Neural cell (in vitro differentiated cells): ENCODE data around the gene VPS26B.

ENCODE experiments used
- CTCF ChIP-seq: fragments of 450-650 bp; IDR thresholded peaks from 2 replicates; pipeline ENCODE4 v1.5.1; 2014; ENCODE audit warnings: antibody characterized with exemption, mild to moderate bottlenecking, moderate library complexity; ENCODE audit not compliant: poor library complexity, severe bottlenecking
- EP300 ChIP-seq: fragments of 450-650 bp; conservative IDR thresholded peaks from 2 replicates; pipeline ENCODE4 v1.6.1; 2014; ENCODE audit warnings: antibody characterized with exemption, mild to moderate bottlenecking, moderate library complexity; ENCODE audit not compliant: poor library complexity, severe bottlenecking
- EZH2 ChIP-seq: fragments of 200-600, 300-800 bp; shearing (Covaris generic), sonication (generic); IDR thresholded peaks from 2 replicates; pipeline ENCODE4 v1.6.1; 2014; ENCODE audit warnings: antibody characterized with exemption, low read length, borderline replicate concordance, mild to moderate bottlenecking; ENCODE audit not compliant: insufficient read depth, poor library complexity, severe bottlenecking
- MXI1 ChIP-seq: fragments of 450-650 bp; conservative IDR thresholded peaks from 2 replicates; pipeline ENCODE4 v1.6.1; 2014; ENCODE audit warnings: antibody characterized with exemption, mild to moderate bottlenecking; ENCODE audit not compliant: poor library complexity, severe bottlenecking
- POLR2AphosphoS5 ChIP-seq: IDR thresholded peaks from 2 replicates; pipeline ENCODE4 v1.6.1; 2012
- RAD21 ChIP-seq: fragments of 450-650 bp; conservative IDR thresholded peaks from 2 replicates; pipeline ENCODE4 v1.6.1; 2014; ENCODE audit warnings: antibody characterized with exemption, mild to moderate bottlenecking, moderate library complexity

- TF ChIP-seq POLR2AphosphoS5 (no peak), EZH2 (no peak), CTCF (no peak), MXI1 (no peak), EP300 (no peak), RAD21 (no peak)
Observed at GRCh38 chr11:134258577-134258976, 34.1 kb downstream of the VPS26B start.
